ENCODE data around the gene MAT2A. TPM values are rescaled to one million over a fixed set of nuclear protein-coding genes. Genes with fewer than 3 reads are reported as not detected.

The MAT2A gene
- total and polyA plus RNA-seq, 9 of the 15 experiments (the other 6 are each of a cell fraction or from before 2014, with no cell fraction given), result 130 to 1,027 (median 240) TPM

GRCh38 chr2:85539361-85540132, 579 bp downstream of the MAT2A start (continued):
- TF ChIP-seq, protein P1, sequence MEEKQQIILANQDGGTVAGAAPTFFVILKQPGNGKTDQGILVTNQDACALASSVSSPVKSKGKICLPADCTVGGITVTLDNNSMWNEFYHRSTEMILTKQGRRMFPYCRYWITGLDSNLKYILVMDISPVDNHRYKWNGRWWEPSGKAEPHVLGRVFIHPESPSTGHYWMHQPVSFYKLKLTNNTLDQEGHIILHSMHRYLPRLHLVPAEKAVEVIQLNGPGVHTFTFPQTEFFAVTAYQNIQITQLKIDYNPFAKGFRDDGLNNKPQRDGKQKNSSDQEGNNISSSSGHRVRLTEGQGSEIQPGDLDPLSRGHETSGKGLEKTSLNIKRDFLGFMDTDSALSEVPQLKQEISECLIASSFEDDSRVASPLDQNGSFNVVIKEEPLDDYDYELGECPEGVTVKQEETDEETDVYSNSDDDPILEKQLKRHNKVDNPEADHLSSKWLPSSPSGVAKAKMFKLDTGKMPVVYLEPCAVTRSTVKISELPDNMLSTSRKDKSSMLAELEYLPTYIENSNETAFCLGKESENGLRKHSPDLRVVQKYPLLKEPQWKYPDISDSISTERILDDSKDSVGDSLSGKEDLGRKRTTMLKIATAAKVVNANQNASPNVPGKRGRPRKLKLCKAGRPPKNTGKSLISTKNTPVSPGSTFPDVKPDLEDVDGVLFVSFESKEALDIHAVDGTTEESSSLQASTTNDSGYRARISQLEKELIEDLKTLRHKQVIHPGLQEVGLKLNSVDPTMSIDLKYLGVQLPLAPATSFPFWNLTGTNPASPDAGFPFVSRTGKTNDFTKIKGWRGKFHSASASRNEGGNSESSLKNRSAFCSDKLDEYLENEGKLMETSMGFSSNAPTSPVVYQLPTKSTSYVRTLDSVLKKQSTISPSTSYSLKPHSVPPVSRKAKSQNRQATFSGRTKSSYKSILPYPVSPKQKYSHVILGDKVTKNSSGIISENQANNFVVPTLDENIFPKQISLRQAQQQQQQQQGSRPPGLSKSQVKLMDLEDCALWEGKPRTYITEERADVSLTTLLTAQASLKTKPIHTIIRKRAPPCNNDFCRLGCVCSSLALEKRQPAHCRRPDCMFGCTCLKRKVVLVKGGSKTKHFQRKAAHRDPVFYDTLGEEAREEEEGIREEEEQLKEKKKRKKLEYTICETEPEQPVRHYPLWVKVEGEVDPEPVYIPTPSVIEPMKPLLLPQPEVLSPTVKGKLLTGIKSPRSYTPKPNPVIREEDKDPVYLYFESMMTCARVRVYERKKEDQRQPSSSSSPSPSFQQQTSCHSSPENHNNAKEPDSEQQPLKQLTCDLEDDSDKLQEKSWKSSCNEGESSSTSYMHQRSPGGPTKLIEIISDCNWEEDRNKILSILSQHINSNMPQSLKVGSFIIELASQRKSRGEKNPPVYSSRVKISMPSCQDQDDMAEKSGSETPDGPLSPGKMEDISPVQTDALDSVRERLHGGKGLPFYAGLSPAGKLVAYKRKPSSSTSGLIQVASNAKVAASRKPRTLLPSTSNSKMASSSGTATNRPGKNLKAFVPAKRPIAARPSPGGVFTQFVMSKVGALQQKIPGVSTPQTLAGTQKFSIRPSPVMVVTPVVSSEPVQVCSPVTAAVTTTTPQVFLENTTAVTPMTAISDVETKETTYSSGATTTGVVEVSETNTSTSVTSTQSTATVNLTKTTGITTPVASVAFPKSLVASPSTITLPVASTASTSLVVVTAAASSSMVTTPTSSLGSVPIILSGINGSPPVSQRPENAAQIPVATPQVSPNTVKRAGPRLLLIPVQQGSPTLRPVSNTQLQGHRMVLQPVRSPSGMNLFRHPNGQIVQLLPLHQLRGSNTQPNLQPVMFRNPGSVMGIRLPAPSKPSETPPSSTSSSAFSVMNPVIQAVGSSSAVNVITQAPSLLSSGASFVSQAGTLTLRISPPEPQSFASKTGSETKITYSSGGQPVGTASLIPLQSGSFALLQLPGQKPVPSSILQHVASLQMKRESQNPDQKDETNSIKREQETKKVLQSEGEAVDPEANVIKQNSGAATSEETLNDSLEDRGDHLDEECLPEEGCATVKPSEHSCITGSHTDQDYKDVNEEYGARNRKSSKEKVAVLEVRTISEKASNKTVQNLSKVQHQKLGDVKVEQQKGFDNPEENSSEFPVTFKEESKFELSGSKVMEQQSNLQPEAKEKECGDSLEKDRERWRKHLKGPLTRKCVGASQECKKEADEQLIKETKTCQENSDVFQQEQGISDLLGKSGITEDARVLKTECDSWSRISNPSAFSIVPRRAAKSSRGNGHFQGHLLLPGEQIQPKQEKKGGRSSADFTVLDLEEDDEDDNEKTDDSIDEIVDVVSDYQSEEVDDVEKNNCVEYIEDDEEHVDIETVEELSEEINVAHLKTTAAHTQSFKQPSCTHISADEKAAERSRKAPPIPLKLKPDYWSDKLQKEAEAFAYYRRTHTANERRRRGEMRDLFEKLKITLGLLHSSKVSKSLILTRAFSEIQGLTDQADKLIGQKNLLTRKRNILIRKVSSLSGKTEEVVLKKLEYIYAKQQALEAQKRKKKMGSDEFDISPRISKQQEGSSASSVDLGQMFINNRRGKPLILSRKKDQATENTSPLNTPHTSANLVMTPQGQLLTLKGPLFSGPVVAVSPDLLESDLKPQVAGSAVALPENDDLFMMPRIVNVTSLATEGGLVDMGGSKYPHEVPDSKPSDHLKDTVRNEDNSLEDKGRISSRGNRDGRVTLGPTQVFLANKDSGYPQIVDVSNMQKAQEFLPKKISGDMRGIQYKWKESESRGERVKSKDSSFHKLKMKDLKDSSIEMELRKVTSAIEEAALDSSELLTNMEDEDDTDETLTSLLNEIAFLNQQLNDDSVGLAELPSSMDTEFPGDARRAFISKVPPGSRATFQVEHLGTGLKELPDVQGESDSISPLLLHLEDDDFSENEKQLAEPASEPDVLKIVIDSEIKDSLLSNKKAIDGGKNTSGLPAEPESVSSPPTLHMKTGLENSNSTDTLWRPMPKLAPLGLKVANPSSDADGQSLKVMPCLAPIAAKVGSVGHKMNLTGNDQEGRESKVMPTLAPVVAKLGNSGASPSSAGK (IDR thresholded peaks at IDR 0.05), result peak; percentile 83
- TF ChIP-seq RFX5 (IDR thresholded peaks at IDR 0.05; ENCODE audit: low read depth, low read length) (no peak), NFRKB (IDR thresholded peaks at IDR 0.05; ENCODE audit: low read depth) (no peak; the same call in 1 of the 2 replicates), WHSC1 (IDR thresholded peaks at IDR 0.05; ENCODE audit: low read length) (no peak), ZFX (CRISPR knock-in tag; IDR thresholded peaks at IDR 0.05) (peak; percentile 7; the same call in 1 of the 2 replicates), ZNF232 (CRISPR knock-in tag; IDR thresholded peaks at IDR 0.05) (peak; percentile 80), NR4A1 (CRISPR knock-in tag; IDR thresholded peaks at IDR 0.05) (no peak), NR4A1 (tag; IDR thresholded peaks at IDR 0.05) (no peak), SAFB (IDR thresholded peaks at IDR 0.05; ENCODE audit: borderline replicate concordance, low read depth, low read length) (peak; percentile 94), THRA (IDR thresholded peaks at IDR 0.05) (no peak), MAFG (tag; conservative IDR thresholded peaks at IDR 0.05) (no peak), FOXP1 (CRISPR knock-in tag; IDR thresholded peaks at IDR 0.05) (peak; percentile 64; the same call in 1 of the 2 replicates), TEAD4 (IDR thresholded peaks at IDR 0.05; ENCODE audit: low read length) (no peak), TEAD4 (CRISPR knock-in tag; IDR thresholded peaks at IDR 0.05; ENCODE audit: borderline replicate concordance) (no peak), LARP7 (IDR thresholded peaks at IDR 0.05) (no peak), RBBP5 (IDR thresholded peaks at IDR 0.05; ENCODE audit: borderline replicate concordance, insufficient read depth, low read length, poor library complexity, severe bottlenecking) (peak; percentile 6), RAD51 (IDR thresholded peaks at IDR 0.05; ENCODE audit: borderline replicate concordance, low read depth) (peak; percentile 45; the same call in 1 of the 2 replicates)

Measured in K562 (cell line).